Measurements from ENCODE around the gene UXS1. TPM values are rescaled to one million over a fixed set of nuclear protein-coding genes. Genes with fewer than 3 reads are reported as not detected.
A peak's percentile ranks its signal among the peaks of the same experiment; 100 is the strongest.

Gene UXS1
- total RNA-seq, 2 experiments from 2014 or later, result 47.4 to 47.8 TPM

DNA sequence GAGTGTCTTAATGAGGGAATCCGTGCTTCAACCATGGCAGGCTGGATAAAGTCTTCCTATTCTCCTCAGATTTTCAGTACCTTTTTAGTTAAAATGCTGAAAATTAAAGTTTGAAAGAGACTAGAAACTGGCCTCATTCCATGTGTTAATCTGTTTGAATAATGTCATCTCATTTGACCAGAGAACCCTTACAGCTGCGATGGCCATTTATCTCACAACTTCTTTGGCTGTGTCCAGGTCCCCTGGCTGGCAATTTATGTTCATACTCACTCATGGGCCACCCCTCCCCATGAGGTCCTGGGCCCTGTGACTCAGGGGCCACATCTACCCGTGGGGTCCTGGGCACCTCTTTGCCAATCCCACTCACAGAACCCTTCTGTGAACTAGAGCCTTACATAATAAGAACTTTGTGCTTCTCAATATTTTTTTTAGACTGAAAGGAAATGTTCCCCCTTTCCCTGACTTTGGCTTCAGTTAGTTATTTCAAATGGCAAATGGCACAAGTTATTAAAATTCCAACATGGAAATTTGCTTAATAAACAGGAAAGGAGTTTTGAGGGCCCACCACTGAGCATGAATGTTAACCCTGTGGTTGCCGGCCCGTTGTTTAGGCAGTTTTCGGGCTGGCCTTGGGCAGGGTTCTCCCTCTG is 134.6 kb downstream of the UXS1 start:
- POLR2A ChIA-PET, result interaction anchor here (0.6 kb wide), 1 partner anchor 104 kb away, joined by 3 read pairs; no protein-coding TSS in a partner anchor
- H3K4me3 Mint-ChIP-seq, result no peak overlapping the region
- H3K27ac Mint-ChIP-seq, result peak overlapping the region; percentile 31
- no peaks in the 10 kb centered on the region for H3K27me3 Mint-ChIP-seq
- TF ChIP-seq, protein P1, sequence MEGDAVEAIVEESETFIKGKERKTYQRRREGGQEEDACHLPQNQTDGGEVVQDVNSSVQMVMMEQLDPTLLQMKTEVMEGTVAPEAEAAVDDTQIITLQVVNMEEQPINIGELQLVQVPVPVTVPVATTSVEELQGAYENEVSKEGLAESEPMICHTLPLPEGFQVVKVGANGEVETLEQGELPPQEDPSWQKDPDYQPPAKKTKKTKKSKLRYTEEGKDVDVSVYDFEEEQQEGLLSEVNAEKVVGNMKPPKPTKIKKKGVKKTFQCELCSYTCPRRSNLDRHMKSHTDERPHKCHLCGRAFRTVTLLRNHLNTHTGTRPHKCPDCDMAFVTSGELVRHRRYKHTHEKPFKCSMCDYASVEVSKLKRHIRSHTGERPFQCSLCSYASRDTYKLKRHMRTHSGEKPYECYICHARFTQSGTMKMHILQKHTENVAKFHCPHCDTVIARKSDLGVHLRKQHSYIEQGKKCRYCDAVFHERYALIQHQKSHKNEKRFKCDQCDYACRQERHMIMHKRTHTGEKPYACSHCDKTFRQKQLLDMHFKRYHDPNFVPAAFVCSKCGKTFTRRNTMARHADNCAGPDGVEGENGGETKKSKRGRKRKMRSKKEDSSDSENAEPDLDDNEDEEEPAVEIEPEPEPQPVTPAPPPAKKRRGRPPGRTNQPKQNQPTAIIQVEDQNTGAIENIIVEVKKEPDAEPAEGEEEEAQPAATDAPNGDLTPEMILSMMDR (IDR thresholded peaks at IDR 0.05), result no peak
- no peak for ATAC-seq
- H3K36me3 Mint-ChIP-seq (ENCODE audit: low read depth), result no peaks in the 10 kb centered on the region
- DNase-seq, result no peak
- CTCF ChIA-PET, result interaction anchor here (1.1 kb wide), 1 partner anchor 30 kb away, joined by 3 read pairs; no protein-coding TSS in a partner anchor
- H3K4me1 Mint-ChIP-seq (ENCODE audit: low read depth), result peaks cover 54% of the 10 kb centered on the region
- peaks cover 2% of the 10 kb centered on the region for H3K9me3 Mint-ChIP-seq
- intact Hi-C loops (cut with micrococcal nuclease), result loop anchor here (10.0 kb wide), 1 partner anchor 125 kb away; no protein-coding TSS in a partner anchor

DNA sequence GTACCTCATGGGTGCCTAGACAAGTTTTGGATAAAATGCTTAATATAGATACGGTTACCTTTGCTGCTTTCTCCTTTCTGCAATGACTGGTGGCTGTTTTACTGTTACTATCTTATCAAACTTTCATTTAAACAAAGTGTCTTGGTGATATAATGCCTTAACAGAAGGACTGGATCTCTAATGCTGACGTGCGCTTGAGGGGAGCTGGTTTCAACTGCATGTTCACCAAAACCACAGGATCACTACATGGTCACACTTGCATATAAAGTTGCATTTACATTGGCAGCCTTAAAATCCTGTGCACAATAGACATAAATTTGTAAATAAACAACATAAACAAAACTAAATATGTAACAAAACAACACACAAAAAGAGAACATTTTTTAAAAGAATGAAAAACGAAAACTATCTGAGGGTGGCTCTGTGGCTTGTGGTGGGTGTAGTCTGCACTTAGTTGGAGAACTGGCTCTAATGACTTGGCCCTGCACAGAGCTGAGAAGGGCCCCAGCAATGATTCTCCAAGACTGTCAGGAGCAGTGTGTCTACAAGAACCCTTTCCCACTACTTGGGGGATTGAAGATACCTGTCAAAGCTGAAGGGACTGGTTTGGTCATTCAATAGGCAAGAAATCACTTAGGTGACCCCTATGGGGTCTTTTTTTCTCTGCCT is 135.5 kb downstream of the UXS1 start:
- CTCF ChIA-PET, result interaction anchor here (1.1 kb wide), 1 partner anchor 31 kb away, joined by 3 read pairs; no protein-coding TSS in a partner anchor

DNA sequence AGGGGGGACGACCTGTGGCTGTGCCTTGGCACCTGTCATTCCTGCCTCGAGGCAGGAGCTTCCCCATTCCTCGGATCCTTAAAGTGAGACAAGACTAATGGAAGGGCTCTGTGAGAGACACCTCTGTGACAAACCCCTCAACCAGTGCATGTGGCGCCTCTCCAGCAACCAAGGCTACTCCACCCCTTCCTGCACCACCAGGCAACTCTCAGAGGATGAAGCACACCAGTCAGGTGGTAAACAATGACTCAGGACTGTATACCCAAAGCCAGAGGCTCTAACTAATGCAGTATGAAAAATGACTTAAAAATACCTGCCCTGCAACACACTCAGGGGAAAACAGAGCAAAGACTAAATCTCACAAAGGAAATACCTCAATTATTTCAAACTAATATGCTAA is 136.9 kb downstream of the UXS1 start:
- Mint-ChIP-seq H3K4me1 (ENCODE audit: low read depth) (peaks cover 75% of the 10 kb centered on the region), H3K9me3 (peaks cover 2% of the 10 kb centered on the region), H3K36me3 (ENCODE audit: low read depth) (no peaks in the 10 kb centered on the region), H3K4me3 (no peak overlapping the region), H3K27me3 (no peaks in the 10 kb centered on the region), H3K27ac (peak overlapping the region; percentile 64)
- POLR2A ChIA-PET, result no interaction called here
- ATAC-seq (peak; percentile 80), DNase-seq (peak; percentile 72)
- intact Hi-C loops (cut with micrococcal nuclease), result loop anchor here (10.0 kb wide), 1 partner anchor 122 kb away; no protein-coding TSS in a partner anchor
- CTCF ChIA-PET, result no interaction called here
- TF ChIP-seq, protein P1 (IDR thresholded peaks at IDR 0.05), result no peak

More for the DNA sequence above, 135.5 kb downstream of the UXS1 start:
- H3K9me3 Mint-ChIP-seq, result peaks cover 2% of the 10 kb centered on the region
- TF ChIP-seq, protein P1 (IDR thresholded peaks at IDR 0.05), result no peak
- POLR2A ChIA-PET, result interaction anchor here (0.6 kb wide), 2 partner anchors 26 to 103 kb away, joined by 3 read pairs; no protein-coding TSS in a partner anchor
- H3K4me3 Mint-ChIP-seq, result no peak overlapping the region
- H3K27me3 Mint-ChIP-seq, result no peaks in the 10 kb centered on the region
- H3K27ac Mint-ChIP-seq, result peak overlapping the region; percentile 31
- intact Hi-C loops (cut with micrococcal nuclease), result loop anchor here (10.0 kb wide), 1 partner anchor 124 kb away; no protein-coding TSS in a partner anchor
- H3K36me3 Mint-ChIP-seq (ENCODE audit: low read depth), result no peaks in the 10 kb centered on the region
- peaks cover 63% of the 10 kb centered on the region for H3K4me1 Mint-ChIP-seq (ENCODE audit: low read depth)
- peak; percentile 71 for DNase-seq
- ATAC-seq, result peak; percentile 68

DNA sequence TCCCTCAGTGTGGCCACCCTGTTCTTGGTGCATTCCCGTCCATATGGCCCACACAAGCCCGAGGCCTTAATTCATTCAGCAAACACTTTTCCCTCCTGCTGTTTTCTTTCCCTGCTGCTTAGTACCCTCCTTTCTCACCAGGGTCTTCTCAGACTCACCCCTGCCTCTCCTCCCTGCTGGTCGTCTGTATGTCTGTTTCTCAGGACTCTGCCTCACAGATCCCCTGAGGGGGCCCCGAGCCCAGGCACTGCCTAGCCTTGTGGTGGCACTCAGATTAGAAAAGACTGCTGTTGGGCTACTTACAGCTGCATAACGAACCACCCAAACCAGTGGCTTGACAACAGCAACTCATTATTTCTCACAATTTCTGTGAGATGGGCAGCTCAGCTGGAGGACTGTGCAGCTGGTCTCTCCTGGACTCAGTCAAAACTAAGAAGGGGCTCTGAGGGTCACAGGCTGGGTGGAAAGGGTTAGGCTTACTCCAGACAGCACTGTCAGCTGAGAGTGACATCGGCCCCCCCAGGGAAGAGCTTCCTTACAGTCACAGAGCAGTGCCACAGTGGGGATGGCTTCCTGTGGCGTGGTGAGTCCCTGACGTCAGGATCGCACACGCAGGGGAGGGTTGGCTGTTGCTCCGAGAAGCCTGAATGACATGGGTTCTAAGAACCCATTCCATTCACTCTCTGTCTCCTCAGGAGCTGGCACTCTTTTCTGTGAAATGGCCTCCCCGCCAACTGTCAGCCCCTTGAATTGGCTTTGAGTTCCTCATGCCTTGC is 139.0 kb downstream of the UXS1 start:
- ATAC-seq (peak; percentile 54), DNase-seq (peak; percentile 68)
- Mint-ChIP-seq H3K36me3 (ENCODE audit: low read depth) (no peaks in the 10 kb centered on the region), H3K27me3 (no peaks in the 10 kb centered on the region), H3K4me1 (ENCODE audit: low read depth) (peaks cover 76% of the 10 kb centered on the region), H3K9me3 (peaks cover 3% of the 10 kb centered on the region), H3K27ac (peak overlapping the region; percentile 32), H3K4me3 (no peak overlapping the region)
- ChIA-PET CTCF (interaction anchor here (1.2 kb wide), 2 partner anchors 42 to 103 kb away, joined by 3 read pairs; no protein-coding TSS in a partner anchor), POLR2A (interaction anchor here (0.8 to 1.0 kb wide), 2 partner anchors 13 to 14 kb away, joined by 4 to 5 read pairs; no protein-coding TSS in a partner anchor)
- intact Hi-C loops (cut with micrococcal nuclease), result loop anchor here (10.0 kb wide), 1 partner anchor 120 kb away; no protein-coding TSS in a partner anchor
- TF ChIP-seq, protein P1 (IDR thresholded peaks at IDR 0.05), result no peak
